GM13977 (cell line): ENCODE results near the gene ISG15.
A peak's percentile ranks its signal among the peaks of the same experiment; 100 is the strongest.

ENCODE experiments used
- DNase-seq: peaks from one replicate; pipeline ENCODE4 v3.0.0; 2012; ENCODE audit warnings: low spot score
- CTCF ChIP-seq: IDR thresholded peaks from 2 replicates; pipeline ENCODE4 v1.5.1; 2012; ENCODE audit warnings: mild to moderate bottlenecking, control low read depth; ENCODE audit not compliant: insufficient read depth; ENCODE audit errors: extremely low read depth, missing control alignments
- in situ Hi-C: fragments of 300-500 bp; cut with MboI; formaldehyde crosslinking; loops from one replicate; pipeline ENCODE4 v1.12.0; 2022; ENCODE audit warnings: low sequenced_read_pairs, low pct_unique_long_range_greater_than_20kb, mixed read lengths, inconsistent platforms; ENCODE audit not compliant: unreplicated experiment

ISG15 gene

GRCh38 chr1:1058088-1058905, 45.0 kb downstream of the ISG15 start:
- no peak for TF ChIP-seq CTCF
- in situ Hi-C loops, result no loop called here
- no peak for DNase-seq

GRCh38 chr1:1058921-1059493, 45.7 kb downstream of the ISG15 start:
- no peak for DNase-seq
- in situ Hi-C loops, result no loop called here
- peak; percentile 53 for TF ChIP-seq CTCF

- peak; percentile 99 for DNase-seq
- in situ Hi-C loops, result no loop called here
- no peak for TF ChIP-seq CTCF
These were observed 46.4 kb downstream of the ISG15 start for GRCh38 chr1:1059494-1060280.

GRCh38 chr1:1060281-1061000, 47.1 kb downstream of the ISG15 start:
- no peak for TF ChIP-seq CTCF
- DNase-seq, result no peak
- in situ Hi-C loops, result no loop called here

GRCh38 chr1:1061682-1062345, 48.5 kb downstream of the ISG15 start:
- DNase-seq, result no peak
- in situ Hi-C loops, result no loop called here
- TF ChIP-seq CTCF, result no peak
